Endothelial cell of umbilical vein (primary cell): ENCODE results near the gene GAP43. TPM values are rescaled to one million over a fixed set of nuclear protein-coding genes. Genes with fewer than 3 reads are reported as not detected.

ENCODE experiments used
- BruUV-seq: library from RNA; stranded (reverse); fragments of 400-500 nt; replicated peaks from 2 replicates; lab custom pipeline; 2021; lab: Mats Ljungman, UMichigan
- CTCF ChIA-PET: fragments of 300-600, 350-600 bp; sonication (Branson Sonifier 250); formaldehyde crosslinking; loops from one replicate; lab custom pipeline; 2021; ENCODE audit warnings: antibody characterized with exemption, inconsistent platforms; lab: Charles Lee
- POLR2A ChIA-PET: fragments of 300-600, 350-600 bp; sonication (Branson Sonifier 250); formaldehyde crosslinking; loops from one replicate; lab custom pipeline; 2021; ENCODE audit warnings: antibody characterized with exemption, inconsistent platforms; lab: Charles Lee
- DNase-seq: peaks from one replicate; pipeline ENCODE4 v3.0.0-alpha.2; 2011; ENCODE audit warnings: low read depth, low spot score
- FAIRE-seq: peaks from 2 replicates; lab custom pipeline; 2011; peaks lifted over from hg19 to GRCh38; lab: Jason Lieb, UNC
- H2AFZ ChIP-seq: 2 replicates; pipeline ENCODE4 v1.6.0; 2012; ENCODE audit warnings: low read depth, low read length, control low read depth, inconsistent platforms
- H3K27ac ChIP-seq: 2 replicates; pipeline ENCODE4 v1.5.1; 2011; ENCODE audit warnings: low read depth, mild to moderate bottlenecking, control low read depth, low read length, moderate library complexity; ENCODE audit not compliant: insufficient read depth
- H3K27me3 ChIP-seq, 2 experiments: 2 replicates each; pipeline versions ENCODE4 v1.6.0 to v1.6.1; 2011; ENCODE audit warnings: low read length in 2 of 2, mixed read lengths in 1 of 2; ENCODE audit not compliant: control insufficient read depth in 2 of 2, insufficient read depth in 2 of 2
- H3K36me3 ChIP-seq, 2 experiments: 2 replicates in 1 of 2; 3 replicates in 1 of 2; pipeline ENCODE4 v1.5.1; 2011; ENCODE audit warnings: low read length in 2 of 2, mild to moderate bottlenecking in 1 of 2, moderate library complexity in 1 of 2; ENCODE audit not compliant: control insufficient read depth in 2 of 2, insufficient read depth in 2 of 2; ENCODE audit errors: extremely low read depth in 1 of 2
- H3K4me1 ChIP-seq: 3 replicates; pipeline ENCODE4 v1.5.1; 2011; ENCODE audit warnings: mild to moderate bottlenecking, low read length; ENCODE audit not compliant: control insufficient read depth, insufficient read depth; ENCODE audit errors: extremely low read depth
- H3K4me2 ChIP-seq: 2 replicates; pipeline ENCODE4 v1.6.1; 2011; ENCODE audit warnings: low read length, control low read depth, mixed read lengths; ENCODE audit not compliant: insufficient read depth
- H3K4me3 ChIP-seq, 3 experiments: fragments of 200-600 bp in 1 of 3; sonication (generic), shearing (Covaris generic) in 1 of 3; replicated peaks in 1 of 3; 2 replicates each; pipeline ENCODE4 v1.5.1; 2011 to 2016; ENCODE audit warnings: control low read depth in 3 of 3, low read length in 3 of 3, mild to moderate bottlenecking in 2 of 3, inconsistent platforms in 1 of 3, low read depth in 1 of 3, moderate library complexity in 1 of 3; ENCODE audit not compliant: insufficient read depth in 1 of 3
- H3K79me2 ChIP-seq: 2 replicates; pipeline ENCODE4 v1.6.0; 2012; ENCODE audit warnings: low read length, inconsistent platforms; ENCODE audit not compliant: control insufficient read depth, insufficient read depth
- H3K9ac ChIP-seq: replicated peaks from 2 replicates; pipeline ENCODE3; 2011; ENCODE audit warnings: low read length, control low read depth; ENCODE audit not compliant: insufficient read depth; ENCODE audit errors: extremely low read depth
- H3K9me1 ChIP-seq: replicated peaks from 3 replicates; pipeline ENCODE4 v1.6.0; 2011; ENCODE audit warnings: mild to moderate bottlenecking, low read length; ENCODE audit not compliant: control insufficient read depth, insufficient read depth; ENCODE audit errors: extremely low read depth
- H3K9me3 ChIP-seq: replicated peaks from 2 replicates; pipeline ENCODE4 v1.5.1; 2012; ENCODE audit warnings: low read length, inconsistent platforms; ENCODE audit not compliant: control insufficient read depth, insufficient read depth
- H4K20me1 ChIP-seq: replicated peaks from 2 replicates; pipeline ENCODE3; 2011; ENCODE audit warnings: mild to moderate bottlenecking, low read length; ENCODE audit not compliant: control insufficient read depth, insufficient read depth; ENCODE audit errors: extremely low read depth
- EZH2 ChIP-seq: IDR thresholded peaks from 2 replicates; pipeline ENCODE4 v1.6.1; 2012; ENCODE audit warnings: borderline replicate concordance, low read depth, mild to moderate bottlenecking, moderate library complexity, low read length, inconsistent platforms; ENCODE audit not compliant: severe bottlenecking
- FOS ChIP-seq: IDR thresholded peaks from 2 replicates; pipeline ENCODE4 v1.6.1; 2011; ENCODE audit warnings: mild to moderate bottlenecking, low read length, moderate library complexity, borderline replicate concordance; ENCODE audit not compliant: insufficient read depth
- GATA2 ChIP-seq: IDR thresholded peaks from 2 replicates; pipeline ENCODE4 v1.7.0; 2011; ENCODE audit warnings: low read depth, mild to moderate bottlenecking, moderate library complexity, mixed read lengths, low read length; ENCODE audit not compliant: insufficient read length, insufficient read depth
- JUN ChIP-seq: IDR thresholded peaks from 2 replicates; pipeline ENCODE4 v1.6.1; 2011; ENCODE audit warnings: borderline replicate concordance, low read depth; ENCODE audit not compliant: insufficient read length, insufficient read depth
- MYC ChIP-seq: IDR thresholded peaks from one replicate; pipeline ENCODE4 v1.6.1; 2011; ENCODE audit warnings: mild to moderate bottlenecking, low read depth, low read length
- POLR2A ChIP-seq: IDR thresholded peaks from 2 replicates; pipeline ENCODE4 v1.6.1; 2012; ENCODE audit warnings: low read depth, mild to moderate bottlenecking, control low read depth, low read length
- POLR2AphosphoS5 ChIP-seq: IDR thresholded peaks from 2 replicates; pipeline ENCODE4 v1.6.1; 2012; ENCODE audit warnings: low read depth, mild to moderate bottlenecking, control low read depth, low read length, moderate library complexity; ENCODE audit not compliant: insufficient read depth
- dilution Hi-C: fragments of 300-500 bp; cut with MboI; formaldehyde crosslinking; loops from one replicate; pipeline ENCODE4 v1.15.0; 2019; ENCODE audit warnings: low sequenced_read_pairs; ENCODE audit not compliant: extremely low pct_ligation_motif_present
- intact Hi-C: fragments of 100-400 bp; cut with micrococcal nuclease; formaldehyde crosslinking; loops from one replicate; pipeline ENCODE4 v1.10.0; 2022
- polyA plus RNA-seq, 4 experiments: library from polyadenylated mRNA; depleted of rRNA in 3 of 4; stranded (reverse) in 3 of 4; unstranded in 1 of 4; fragments of >200 nt; gene quantifications; 2 replicates each; pipeline versions ENCODE4 v1.2.1 to v1.2.3, GENCODE V29; 2011 to 2012; ENCODE audit warnings: missing spikeins in 1 of 4
- total RNA-seq: library from RNA; stranded (reverse); gene quantifications from 2 replicates; pipeline ENCODE4 v1.2.3, GENCODE V29; 2021
- TF ChIP-seq, protein P1 (sequence below), 2 donors: IDR thresholded peaks; 1 replicate in 1 of 2; 2 replicates in 1 of 2; pipeline ENCODE4 v1.5.1; 2011; ENCODE audit warnings: low read length in 2 of 2, mild to moderate bottlenecking in 2 of 2, moderate library complexity in 2 of 2, control low read depth in 1 of 2, inconsistent platforms in 1 of 2, low read depth in 1 of 2; ENCODE audit not compliant: insufficient read depth in 1 of 2; ENCODE audit errors: extremely low read depth in 1 of 2
- TF ChIP-seq, protein P2 (sequence below): IDR thresholded peaks from 2 replicates; pipeline ENCODE4 v1.6.1; 2011; ENCODE audit not compliant: insufficient read depth, insufficient read length

The GAP43 gene
- total and polyA plus RNA-seq, 2 donors (not counting 3 experiments of a cell fraction or from before 2014, with no cell fraction given): 0.06 TPM; not detected in 1

DNA sequence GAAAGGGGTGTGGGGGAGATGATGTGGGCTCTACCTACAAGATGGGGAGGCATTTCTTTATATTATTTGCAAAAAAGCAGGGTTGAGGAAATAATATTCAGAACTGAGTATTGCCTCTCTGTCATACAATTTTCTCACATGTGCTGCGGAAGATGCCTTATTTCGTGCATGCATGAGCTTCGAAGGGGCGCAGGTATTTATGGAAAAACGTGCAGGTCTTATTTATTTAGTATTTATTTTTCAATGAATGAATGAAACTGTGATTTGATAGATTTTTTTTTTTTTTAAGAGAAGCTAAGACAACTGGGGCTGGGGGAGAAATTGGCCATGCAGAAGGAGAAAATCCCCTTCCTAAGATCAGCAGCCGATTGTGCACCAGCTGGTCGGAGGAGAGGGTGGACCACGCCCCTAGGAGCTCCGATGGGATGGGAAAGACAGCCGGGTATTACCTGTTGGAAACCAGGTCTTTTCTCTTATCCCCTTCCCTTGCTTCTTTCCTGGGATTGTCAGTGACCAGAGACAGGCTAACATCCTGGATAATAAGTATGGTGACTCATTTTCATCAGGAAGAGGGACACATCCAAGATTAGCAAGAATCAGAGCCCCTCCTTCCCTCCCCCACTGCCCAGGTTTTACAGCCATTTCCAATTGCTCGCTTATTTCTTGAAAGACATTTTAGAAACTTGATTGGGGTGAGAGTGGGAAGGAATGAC, 875 bp downstream of the GAP43 start:
- H3K27me3 ChIP-seq: peaks cover 18 to 27% of the 10 kb centered on the region in 2 experiments
- BruUV-seq: no TSS peak
- no peaks in the 10 kb centered on the region for H3K36me3 ChIP-seq
- CTCF ChIA-PET: no interaction called here
- intact Hi-C loops: loop anchor here (5.0 kb wide), 1 partner anchor 177 kb away; no protein-coding TSS in a partner anchor
- no peak for DNase-seq
- H3K79me2 ChIP-seq: no peaks in the 10 kb centered on the region
- no peak overlapping the region for H3K4me2 ChIP-seq
- H2AFZ ChIP-seq: no peak overlapping the region
- no peak overlapping the region for H3K27ac ChIP-seq
- H3K9me1 ChIP-seq: no peaks in the 10 kb centered on the region
- dilution Hi-C loops: no loop called here
- H3K9me3 ChIP-seq: no peaks in the 10 kb centered on the region
- TF ChIP-seq JUN (no peak), POLR2AphosphoS5 (no peak), POLR2A (no peak), EZH2 (no peak), FOS (no peak), GATA2 (no peak), MYC (no peak)
- TF ChIP-seq, protein P1, sequence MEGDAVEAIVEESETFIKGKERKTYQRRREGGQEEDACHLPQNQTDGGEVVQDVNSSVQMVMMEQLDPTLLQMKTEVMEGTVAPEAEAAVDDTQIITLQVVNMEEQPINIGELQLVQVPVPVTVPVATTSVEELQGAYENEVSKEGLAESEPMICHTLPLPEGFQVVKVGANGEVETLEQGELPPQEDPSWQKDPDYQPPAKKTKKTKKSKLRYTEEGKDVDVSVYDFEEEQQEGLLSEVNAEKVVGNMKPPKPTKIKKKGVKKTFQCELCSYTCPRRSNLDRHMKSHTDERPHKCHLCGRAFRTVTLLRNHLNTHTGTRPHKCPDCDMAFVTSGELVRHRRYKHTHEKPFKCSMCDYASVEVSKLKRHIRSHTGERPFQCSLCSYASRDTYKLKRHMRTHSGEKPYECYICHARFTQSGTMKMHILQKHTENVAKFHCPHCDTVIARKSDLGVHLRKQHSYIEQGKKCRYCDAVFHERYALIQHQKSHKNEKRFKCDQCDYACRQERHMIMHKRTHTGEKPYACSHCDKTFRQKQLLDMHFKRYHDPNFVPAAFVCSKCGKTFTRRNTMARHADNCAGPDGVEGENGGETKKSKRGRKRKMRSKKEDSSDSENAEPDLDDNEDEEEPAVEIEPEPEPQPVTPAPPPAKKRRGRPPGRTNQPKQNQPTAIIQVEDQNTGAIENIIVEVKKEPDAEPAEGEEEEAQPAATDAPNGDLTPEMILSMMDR (IDR thresholded peaks at IDR 0.05; ENCODE audit: extremely low read depth in 1 of 2, insufficient read depth in 1 of 2, low read depth in 1 of 2, low read length in 2 of 2): no peak
- TF ChIP-seq, protein P2, sequence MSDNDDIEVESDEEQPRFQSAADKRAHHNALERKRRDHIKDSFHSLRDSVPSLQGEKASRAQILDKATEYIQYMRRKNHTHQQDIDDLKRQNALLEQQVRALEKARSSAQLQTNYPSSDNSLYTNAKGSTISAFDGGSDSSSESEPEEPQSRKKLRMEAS: no peak
- no peak overlapping the region for H3K9ac ChIP-seq
- H3K4me1 ChIP-seq: no peaks in the 10 kb centered on the region
- H3K4me3 ChIP-seq: no peak overlapping the region
- FAIRE-seq: no peak
- no peaks in the 10 kb centered on the region for H4K20me1 ChIP-seq
- POLR2A ChIA-PET: no interaction called here
